ENCODE measurements around the gene RERE.

The RERE gene

GRCh38 chr1:8800416-8800815 is 17.0 kb downstream of the RERE start (continued):
- TF ChIP-seq BCL6B (tag by site-specific recombination; IDR thresholded peaks at IDR 0.05) (no peak), ZNF777 (tag by site-specific recombination; IDR thresholded peaks at IDR 0.05; ENCODE audit: borderline replicate concordance) (no peak), ZNF23 (tag by site-specific recombination; IDR thresholded peaks at IDR 0.05; ENCODE audit: borderline replicate concordance) (no peak), ZNF837 (tag by site-specific recombination; IDR thresholded peaks at IDR 0.05) (no peak)

DNA sequence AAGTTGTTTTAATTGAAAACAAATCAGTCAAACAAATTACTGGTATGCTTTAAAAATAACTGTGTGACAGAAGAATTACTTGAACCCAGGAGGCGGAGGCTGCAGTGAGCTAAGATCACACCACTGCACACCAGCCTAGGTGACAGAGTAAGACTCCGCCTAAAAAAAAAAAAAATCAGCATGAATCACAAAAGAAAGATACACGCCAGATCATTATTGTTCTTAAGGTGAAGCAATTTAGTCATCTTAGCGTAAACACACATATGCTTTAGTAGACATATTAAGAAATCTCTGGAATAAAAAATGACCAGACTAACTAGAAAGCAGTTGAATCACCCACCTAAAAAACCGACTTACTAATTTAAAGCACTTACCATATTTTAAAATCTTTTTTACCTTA is 20.2 kb downstream of the RERE start:
- H3K27ac ChIP-seq (ENCODE audit: extremely low read depth, low read depth, low read length), result no peak overlapping the region
- ChIA-PET CTCF (no interaction called here), POLR2A (no interaction called here)
- H3K36me3 ChIP-seq (ENCODE audit: control insufficient read depth in 2 of 2, insufficient read depth in 1 of 2, low read length in 2 of 2), result no peaks in the 10 kb centered on the region; a peak in 1 of 3 replicates
- no peak for TF ChIP-seq KLF9 (tag by site-specific recombination; IDR thresholded peaks at IDR 0.05; ENCODE audit: low read depth)
- TF ChIP-seq, protein P1, sequence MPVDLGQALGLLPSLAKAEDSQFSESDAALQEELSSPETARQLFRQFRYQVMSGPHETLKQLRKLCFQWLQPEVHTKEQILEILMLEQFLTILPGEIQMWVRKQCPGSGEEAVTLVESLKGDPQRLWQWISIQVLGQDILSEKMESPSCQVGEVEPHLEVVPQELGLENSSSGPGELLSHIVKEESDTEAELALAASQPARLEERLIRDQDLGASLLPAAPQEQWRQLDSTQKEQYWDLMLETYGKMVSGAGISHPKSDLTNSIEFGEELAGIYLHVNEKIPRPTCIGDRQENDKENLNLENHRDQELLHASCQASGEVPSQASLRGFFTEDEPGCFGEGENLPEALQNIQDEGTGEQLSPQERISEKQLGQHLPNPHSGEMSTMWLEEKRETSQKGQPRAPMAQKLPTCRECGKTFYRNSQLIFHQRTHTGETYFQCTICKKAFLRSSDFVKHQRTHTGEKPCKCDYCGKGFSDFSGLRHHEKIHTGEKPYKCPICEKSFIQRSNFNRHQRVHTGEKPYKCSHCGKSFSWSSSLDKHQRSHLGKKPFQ (tag by site-specific recombination; IDR thresholded peaks at IDR 0.05), result 0 out of 2 replicates have a peak, but pooled peaks have one; percentile 41
- no peak overlapping the region for H3K4me3 ChIP-seq (ENCODE audit: low read depth, low read length)
- no peaks in the 10 kb centered on the region for H3K9me3 ChIP-seq (ENCODE audit: control insufficient read depth, insufficient read depth, low read depth, low read length)
- no peaks in the 10 kb centered on the region for H3K4me1 ChIP-seq (ENCODE audit: control insufficient read depth, insufficient read depth, low read length)

DNA sequence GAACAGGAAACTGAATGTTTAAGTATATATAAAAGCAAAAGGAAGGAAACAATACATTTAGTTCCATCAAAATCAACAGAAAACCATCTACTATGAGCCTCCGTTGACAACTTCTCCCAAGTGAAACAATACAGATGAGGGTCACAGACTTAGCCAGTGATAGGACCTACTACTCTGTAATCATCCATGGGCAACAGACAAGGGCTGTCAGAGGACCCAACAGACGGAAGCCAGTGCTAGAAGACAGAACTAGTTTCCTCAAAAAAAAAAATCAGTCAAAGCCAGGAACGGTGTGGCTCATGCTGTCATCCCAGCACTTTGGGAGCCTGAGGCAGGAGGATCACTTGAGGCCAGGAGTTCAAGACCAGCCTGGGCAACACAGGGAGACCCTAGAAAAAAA is 20.6 kb downstream of the RERE start:
- ChIA-PET POLR2A (no interaction called here), CTCF (no interaction called here)
- Histone ChIP-seq H3K27ac (ENCODE audit: extremely low read depth, low read depth, low read length) (no peak overlapping the region), H3K4me3 (ENCODE audit: low read depth, low read length) (no peak overlapping the region), H3K36me3 (ENCODE audit: control insufficient read depth in 2 of 2, insufficient read depth in 1 of 2, low read length in 2 of 2) (no peaks in the 10 kb centered on the region; a peak in 1 of 3 replicates), H3K4me1 (ENCODE audit: control insufficient read depth, insufficient read depth, low read length) (no peaks in the 10 kb centered on the region), H3K9me3 (ENCODE audit: control insufficient read depth, insufficient read depth, low read depth, low read length) (no peaks in the 10 kb centered on the region)
- TF ChIP-seq ZNF169 (tag by site-specific recombination; IDR thresholded peaks at IDR 0.05) (no peak), ZNF423 (tag by site-specific recombination; IDR thresholded peaks at IDR 0.05) (no peak), WT1 (tag by site-specific recombination; IDR thresholded peaks at IDR 0.05) (no peak), ZNF184 (tag by site-specific recombination; IDR thresholded peaks at IDR 0.05) (no peak)
- TF ChIP-seq, protein P2, sequence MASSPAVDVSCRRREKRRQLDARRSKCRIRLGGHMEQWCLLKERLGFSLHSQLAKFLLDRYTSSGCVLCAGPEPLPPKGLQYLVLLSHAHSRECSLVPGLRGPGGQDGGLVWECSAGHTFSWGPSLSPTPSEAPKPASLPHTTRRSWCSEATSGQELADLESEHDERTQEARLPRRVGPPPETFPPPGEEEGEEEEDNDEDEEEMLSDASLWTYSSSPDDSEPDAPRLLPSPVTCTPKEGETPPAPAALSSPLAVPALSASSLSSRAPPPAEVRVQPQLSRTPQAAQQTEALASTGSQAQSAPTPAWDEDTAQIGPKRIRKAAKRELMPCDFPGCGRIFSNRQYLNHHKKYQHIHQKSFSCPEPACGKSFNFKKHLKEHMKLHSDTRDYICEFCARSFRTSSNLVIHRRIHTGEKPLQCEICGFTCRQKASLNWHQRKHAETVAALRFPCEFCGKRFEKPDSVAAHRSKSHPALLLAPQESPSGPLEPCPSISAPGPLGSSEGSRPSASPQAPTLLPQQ (tag by site-specific recombination; IDR thresholded peaks at IDR 0.05), result no peak

GRCh38 chr1:8794605-8795004 is 22.8 kb downstream of the RERE start:
- H3K9me3 ChIP-seq (ENCODE audit: control insufficient read depth, insufficient read depth, low read depth, low read length), result no peaks in the 10 kb centered on the region
- no peak overlapping the region for H3K27ac ChIP-seq (ENCODE audit: extremely low read depth, low read depth, low read length)
- no peak overlapping the region for H3K4me3 ChIP-seq (ENCODE audit: low read depth, low read length)
- ChIA-PET POLR2A (no interaction called here), CTCF (interaction anchor here (2.0 kb wide), 1 partner anchor 55 kb away, joined by 9 read pairs; no protein-coding TSS in a partner anchor)
- H3K4me1 ChIP-seq (ENCODE audit: control insufficient read depth, insufficient read depth, low read length), result peaks cover 6% of the 10 kb centered on the region; the same call in 1 of the 2 replicates
- no peaks in the 10 kb centered on the region; a peak in 1 of 3 replicates for H3K36me3 ChIP-seq (ENCODE audit: control insufficient read depth in 2 of 2, insufficient read depth in 1 of 2, low read length in 2 of 2)
- TF ChIP-seq KLF9 (tag by site-specific recombination; IDR thresholded peaks at IDR 0.05; ENCODE audit: low read depth) (no peak), ZNF600 (tag by site-specific recombination; IDR thresholded peaks at IDR 0.05) (no peak), PRDM2 (tag by site-specific recombination; IDR thresholded peaks at IDR 0.05; ENCODE audit: borderline replicate concordance) (no peak), KLF16 (tag by site-specific recombination; IDR thresholded peaks at IDR 0.05) (no peak), ZNF132 (tag by site-specific recombination; IDR thresholded peaks at IDR 0.05; ENCODE audit: borderline replicate concordance) (no peak), HOXC10 (CRISPR knock-in tag; IDR thresholded peaks at IDR 0.05) (no peak), PRDM1 (tag by site-specific recombination; IDR thresholded peaks at IDR 0.05) (no peak)
- TF ChIP-seq, protein P3, sequence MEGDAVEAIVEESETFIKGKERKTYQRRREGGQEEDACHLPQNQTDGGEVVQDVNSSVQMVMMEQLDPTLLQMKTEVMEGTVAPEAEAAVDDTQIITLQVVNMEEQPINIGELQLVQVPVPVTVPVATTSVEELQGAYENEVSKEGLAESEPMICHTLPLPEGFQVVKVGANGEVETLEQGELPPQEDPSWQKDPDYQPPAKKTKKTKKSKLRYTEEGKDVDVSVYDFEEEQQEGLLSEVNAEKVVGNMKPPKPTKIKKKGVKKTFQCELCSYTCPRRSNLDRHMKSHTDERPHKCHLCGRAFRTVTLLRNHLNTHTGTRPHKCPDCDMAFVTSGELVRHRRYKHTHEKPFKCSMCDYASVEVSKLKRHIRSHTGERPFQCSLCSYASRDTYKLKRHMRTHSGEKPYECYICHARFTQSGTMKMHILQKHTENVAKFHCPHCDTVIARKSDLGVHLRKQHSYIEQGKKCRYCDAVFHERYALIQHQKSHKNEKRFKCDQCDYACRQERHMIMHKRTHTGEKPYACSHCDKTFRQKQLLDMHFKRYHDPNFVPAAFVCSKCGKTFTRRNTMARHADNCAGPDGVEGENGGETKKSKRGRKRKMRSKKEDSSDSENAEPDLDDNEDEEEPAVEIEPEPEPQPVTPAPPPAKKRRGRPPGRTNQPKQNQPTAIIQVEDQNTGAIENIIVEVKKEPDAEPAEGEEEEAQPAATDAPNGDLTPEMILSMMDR (tag by site-specific recombination; IDR thresholded peaks at IDR 0.05), result no peak

All from HEK293 (cell line).